HG03135 (cell line): ENCODE results near the gene KCP.

ENCODE experiments used
- ATAC-seq: cut with Tn5 transposase; IDR thresholded peaks from one replicate; pipeline ENCODE4 v1.9.1; 2021; ENCODE audit warnings: mild to moderate bottlenecking, moderate library complexity; ENCODE audit not compliant: unreplicated experiment

KCP gene

DNA sequence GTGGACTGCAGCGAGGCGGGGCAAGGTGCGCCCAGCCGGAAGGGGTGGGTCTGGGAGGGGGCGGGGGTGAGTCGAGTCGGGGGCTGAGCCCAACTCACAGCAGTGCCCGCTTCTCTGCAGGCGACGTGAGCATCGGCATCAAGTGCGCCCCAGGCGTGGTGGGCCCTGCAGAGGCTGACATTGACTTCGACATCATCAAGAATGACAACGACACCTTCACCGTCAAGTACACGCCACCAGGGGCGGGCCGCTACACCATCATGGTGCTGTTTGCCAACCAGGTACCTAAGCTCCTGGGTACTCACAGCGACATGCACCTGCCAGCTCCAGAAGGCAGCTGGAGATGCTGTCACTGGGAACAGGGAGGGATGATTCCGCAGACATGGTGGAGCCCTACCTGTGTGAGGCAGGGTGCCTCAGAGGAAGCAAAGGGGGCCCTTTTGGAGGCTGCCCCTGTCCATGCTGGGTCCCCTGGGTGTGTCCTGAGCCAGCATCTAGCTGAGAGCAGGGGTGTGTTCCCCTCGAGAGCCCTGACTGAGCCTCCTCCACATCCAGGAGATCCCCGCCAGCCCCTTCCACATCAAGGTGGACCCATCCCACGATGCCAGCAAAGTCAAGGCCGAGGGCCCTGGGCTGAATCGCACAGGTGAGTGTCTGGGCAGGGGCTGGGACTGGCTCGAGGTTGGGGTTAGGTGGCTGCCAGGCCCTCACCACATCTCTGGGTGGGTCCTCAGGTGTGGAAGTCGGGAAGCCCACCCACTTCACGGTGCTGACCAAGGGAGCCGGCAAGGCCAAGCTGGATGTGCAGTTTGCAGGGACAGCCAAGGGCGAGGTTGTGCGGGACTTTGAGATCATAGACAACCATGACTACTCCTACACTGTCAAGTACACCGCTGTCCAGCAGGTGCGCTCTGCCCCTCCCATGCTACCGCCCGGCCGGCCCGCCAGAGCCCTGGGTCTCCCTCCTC lies 67.6 kb downstream of the KCP start:
- ATAC-seq: no peak

DNA sequence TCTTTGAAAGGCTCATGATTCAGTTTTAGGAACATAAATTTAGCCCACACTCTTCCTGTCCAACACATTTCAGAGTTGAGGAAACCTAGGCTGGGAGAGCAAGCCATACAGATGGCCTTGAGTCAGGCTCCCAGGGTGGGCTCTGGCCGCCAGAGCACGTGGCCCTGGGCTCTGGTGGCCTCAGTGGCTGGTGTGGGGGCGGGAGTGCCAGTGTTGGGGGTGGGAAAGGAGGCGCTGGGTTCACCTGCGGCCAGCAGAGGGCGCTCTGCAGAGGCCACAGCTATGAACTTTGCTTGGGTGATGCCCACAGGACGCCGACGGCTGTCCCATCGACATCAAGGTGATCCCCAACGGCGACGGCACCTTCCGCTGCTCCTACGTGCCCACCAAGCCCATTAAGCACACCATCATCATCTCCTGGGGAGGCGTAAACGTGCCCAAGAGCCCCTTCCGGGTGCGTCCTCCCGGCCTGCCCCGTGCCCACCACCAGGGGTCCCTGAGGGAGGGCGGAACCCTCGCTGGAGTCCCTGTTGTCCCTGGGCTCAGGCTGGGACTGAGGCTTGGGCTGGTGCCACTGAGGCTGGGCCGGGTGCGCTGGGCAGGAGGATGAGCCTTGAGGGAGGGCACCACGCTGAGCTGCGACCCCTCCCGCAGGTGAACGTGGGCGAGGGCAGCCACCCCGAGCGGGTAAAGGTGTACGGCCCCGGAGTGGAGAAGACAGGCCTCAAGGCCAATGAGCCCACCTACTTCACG lies 68.4 kb downstream of the KCP start:
- ATAC-seq: no peak

- no peak for ATAC-seq
Measured at GRCh38 chr7:128841171-128841690, 69.3 kb downstream of the KCP start.

- no peak for ATAC-seq
Measured at GRCh38 chr7:128840326-128841170, 70.0 kb downstream of the KCP start.

- no peak for ATAC-seq
Measured at GRCh38 chr7:128839751-128840177, 70.7 kb downstream of the KCP start.

DNA sequence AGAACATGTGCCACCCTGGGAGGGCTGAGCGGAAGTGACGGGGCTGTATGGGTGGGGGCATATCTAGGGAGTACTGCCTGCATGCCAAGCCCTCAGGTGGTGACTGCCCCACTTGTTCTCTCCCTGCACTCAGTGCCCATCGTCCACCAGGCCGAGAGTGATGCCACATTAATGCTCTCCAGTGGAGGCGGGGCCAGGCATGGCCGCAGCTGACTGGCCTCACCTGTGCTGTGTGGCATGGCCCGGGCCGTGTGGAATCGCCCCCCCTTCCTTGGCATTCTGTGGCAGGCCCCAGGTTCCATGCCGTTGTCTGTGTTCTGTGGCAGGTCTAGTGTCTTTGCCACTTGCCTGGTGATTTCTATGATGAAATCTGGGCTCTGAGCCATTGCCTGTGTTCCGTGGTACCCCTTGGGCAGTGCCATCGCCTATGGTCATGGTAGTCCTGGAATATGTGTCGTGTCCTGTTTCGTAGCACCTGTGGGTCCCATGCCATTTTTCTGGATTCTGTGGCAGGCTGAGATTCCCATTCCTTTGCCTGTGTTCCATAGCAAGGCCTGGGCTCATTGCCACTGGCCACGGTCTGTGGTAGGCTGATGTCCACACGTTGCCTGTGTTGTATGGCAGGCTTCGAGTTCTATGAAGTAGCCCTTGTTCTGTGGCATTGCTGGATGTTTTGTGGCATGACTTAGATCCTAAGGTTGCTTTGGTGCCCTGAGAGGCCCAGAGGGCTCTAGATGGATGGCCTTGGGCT lies 71.4 kb downstream of the KCP start:
- ATAC-seq: no peak

DNA sequence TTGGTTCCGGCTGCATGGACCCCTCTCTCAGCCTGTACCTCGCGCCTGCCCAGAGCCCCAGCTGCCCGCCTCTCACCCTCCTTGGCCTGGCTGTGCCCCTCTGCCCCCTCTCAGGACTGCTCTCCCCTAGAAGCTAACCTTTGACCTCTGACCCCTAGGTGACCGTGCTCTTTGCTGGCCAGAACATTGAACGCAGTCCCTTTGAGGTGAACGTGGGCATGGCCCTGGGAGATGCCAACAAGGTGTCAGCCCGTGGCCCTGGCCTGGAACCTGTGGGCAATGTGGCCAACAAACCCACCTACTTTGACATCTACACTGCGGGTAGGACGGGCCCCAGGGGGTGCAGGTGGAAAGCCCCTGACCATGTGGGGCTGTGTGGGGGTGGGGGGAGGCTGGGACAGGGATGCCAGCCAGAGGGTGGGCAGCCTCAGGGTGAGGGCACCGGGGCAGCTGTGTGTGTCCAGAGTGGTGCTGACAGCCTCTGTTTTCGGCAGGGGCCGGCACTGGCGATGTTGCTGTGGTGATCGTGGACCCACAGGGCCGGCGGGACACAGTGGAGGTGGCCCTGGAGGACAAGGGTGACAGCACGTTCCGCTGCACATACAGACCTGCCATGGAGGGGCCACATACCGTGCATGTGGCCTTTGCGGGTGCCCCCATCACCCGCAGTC lies 72.3 kb downstream of the KCP start:
- ATAC-seq: no peak

DNA sequence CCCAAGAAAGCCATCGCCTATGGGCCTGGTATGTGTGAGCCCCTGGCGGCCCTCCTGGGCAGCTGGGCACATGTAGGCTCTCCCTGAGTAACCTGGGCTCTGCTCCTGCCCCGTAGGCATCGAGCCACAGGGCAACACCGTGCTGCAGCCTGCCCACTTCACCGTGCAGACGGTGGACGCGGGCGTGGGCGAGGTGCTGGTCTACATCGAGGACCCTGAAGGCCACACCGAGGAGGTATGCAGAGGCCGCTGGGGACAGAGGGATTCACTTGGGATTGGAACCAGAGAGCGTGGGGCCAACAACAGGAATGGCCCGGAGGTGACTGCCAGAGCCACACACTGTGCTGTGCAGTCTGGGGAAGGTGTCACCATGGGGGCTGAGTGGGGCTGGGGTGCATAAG lies 73.0 kb downstream of the KCP start:
- no peak for ATAC-seq

DNA sequence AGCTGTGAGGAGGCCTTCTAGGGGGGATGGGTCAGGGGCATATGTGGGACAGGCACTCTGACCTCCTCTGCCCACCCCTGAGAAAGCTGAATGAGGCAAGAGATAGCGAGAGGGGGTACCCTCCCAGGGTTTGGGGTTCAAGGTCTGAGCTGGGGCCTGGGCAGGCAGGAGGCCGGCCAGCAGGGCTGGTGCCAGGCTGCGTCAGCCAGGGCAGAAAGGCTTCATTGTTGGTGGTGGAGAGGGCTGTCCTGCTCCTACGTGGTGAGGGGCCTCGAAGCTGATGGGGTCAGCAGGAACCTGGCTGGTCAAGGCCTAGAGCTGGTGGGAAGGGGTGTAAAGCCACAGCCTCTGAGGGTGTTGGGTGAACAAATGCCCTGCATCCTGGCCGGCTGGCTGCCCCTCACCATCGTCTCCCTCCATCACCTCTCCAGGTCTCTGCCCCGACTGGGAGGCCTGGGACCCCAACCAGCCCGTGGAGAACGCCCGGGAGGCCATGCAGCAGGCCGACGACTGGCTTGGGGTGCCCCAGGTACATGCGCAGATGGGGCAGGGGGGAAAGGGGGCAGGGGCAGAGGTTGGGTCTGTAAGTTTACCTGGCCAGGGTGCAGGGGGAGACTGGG lies 73.7 kb downstream of the KCP start:
- ATAC-seq: no peak

- ATAC-seq: no peak
Measured at GRCh38 chr7:128835790-128836641, 74.5 kb downstream of the KCP start.

DNA sequence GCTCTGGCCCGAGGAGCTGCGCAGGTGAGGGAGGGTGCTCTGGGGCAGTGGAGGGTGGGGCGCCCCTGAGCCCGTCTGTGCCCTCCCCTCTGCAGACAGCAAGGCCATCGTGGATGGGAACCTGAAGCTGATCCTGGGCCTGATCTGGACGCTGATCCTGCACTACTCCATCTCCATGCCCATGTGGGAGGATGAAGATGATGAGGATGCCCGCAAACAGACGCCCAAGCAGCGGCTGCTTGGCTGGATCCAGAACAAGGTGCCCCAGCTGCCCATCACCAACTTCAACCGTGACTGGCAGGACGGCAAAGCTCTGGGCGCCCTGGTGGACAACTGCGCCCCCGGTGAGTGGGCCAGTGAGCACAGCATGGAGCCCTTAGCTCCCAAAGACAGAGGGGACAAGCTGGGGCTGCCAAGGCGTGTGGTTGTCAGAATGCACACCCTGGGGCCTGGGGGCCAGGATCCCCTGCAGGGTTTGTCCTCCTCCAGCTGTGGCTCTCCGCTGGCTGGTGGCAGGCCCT lies 75.2 kb downstream of the KCP start:
- ATAC-seq: no peak

DNA sequence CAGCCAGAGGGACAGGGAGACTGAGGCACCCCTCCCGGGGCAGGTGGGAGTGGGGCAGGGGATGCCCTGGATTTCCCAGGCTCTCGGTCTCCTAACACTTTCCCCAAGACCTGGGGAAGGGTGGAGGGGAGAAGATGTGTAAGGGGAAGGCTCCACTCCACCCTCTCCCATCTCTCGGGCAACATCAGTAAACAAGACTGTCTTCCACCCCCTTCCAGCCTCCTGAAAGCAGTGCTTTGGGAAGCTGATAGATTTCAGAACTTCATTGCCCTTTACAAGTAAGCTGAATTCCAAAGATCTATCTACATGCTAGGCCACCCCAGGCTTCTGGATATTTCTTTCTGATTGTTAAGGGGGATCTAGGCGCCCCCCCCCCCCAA lies 76.6 kb downstream of the KCP start:
- ATAC-seq: no peak

GRCh38 chr7:128833148-128833945 lies 77.2 kb downstream of the KCP start:
- ATAC-seq: no peak

DNA sequence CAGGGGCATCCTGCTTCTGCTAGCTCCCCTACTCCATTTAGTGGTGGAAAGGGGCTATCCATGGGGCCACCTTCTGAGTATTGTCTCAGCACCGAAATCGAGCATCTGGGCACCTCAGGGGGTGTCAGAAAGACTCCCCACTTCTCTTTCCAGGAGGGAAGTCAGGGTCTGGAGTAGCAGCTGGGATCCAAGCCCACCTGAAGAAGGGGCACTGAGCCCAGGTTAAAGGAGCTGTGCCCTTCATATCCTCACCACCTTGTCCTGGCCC lies 77.7 kb downstream of the KCP start:
- ATAC-seq: no peak

GRCh38 chr7:128831994-128832879 lies 78.3 kb downstream of the KCP start:
- no peak for ATAC-seq

- no peak for ATAC-seq
Measured at GRCh38 chr7:128831178-128831993, 79.1 kb downstream of the KCP start.
